Measurements from ENCODE around the gene SCAPER.

DNA sequence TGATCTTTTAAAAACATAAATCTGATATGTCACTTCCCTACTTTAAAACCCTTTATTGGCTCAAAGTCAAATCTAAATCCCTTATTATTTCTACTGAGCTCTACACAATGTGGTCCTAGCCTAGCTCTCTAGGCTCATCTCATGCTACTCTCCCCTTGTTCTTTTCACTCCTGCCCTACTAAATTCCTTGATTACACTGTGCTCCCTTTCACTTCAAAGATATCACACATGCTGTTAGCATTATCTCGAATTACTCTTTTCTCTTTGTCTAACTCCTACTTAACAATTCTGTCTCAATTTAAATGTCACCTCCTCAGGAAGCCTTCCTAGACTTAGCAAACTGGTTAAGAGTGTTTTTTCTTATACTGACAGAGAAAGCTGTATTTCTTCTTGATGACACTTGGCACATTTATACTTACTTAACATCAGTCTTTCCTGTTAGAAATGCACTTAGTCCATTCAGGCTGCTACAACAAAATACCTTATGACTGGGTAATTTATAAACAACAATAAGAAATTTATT, 102.0 kb downstream of the SCAPER start:
- TF ChIP-seq, protein P1, sequence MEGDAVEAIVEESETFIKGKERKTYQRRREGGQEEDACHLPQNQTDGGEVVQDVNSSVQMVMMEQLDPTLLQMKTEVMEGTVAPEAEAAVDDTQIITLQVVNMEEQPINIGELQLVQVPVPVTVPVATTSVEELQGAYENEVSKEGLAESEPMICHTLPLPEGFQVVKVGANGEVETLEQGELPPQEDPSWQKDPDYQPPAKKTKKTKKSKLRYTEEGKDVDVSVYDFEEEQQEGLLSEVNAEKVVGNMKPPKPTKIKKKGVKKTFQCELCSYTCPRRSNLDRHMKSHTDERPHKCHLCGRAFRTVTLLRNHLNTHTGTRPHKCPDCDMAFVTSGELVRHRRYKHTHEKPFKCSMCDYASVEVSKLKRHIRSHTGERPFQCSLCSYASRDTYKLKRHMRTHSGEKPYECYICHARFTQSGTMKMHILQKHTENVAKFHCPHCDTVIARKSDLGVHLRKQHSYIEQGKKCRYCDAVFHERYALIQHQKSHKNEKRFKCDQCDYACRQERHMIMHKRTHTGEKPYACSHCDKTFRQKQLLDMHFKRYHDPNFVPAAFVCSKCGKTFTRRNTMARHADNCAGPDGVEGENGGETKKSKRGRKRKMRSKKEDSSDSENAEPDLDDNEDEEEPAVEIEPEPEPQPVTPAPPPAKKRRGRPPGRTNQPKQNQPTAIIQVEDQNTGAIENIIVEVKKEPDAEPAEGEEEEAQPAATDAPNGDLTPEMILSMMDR (IDR thresholded peaks at IDR 0.05), result no peak
- no peak for TF ChIP-seq POLR2A (IDR thresholded peaks at IDR 0.05)
